Esophagus squamous epithelium (tissue), 5 donors: ENCODE measurements around the gene MTCL1. TPM values are rescaled to one million over a fixed set of nuclear protein-coding genes. Genes with fewer than 3 reads are reported as not detected.

Source experiments
- DNase-seq: peaks from one replicate; lab custom pipeline; 2025; lab: John Stamatoyannopoulos, UW
- H3K27ac ChIP-seq, 4 donors: fragments of 200-600 bp; sonication (generic); one replicate each; pipeline ENCODE4 v1.5.1; 2016 to 2019; ENCODE audit warnings: mild to moderate bottlenecking in 1 of 4
- H3K27me3 ChIP-seq, 4 donors: fragments of 200-600 bp; sonication (generic); 1 replicate in 3 of 4; 2 replicates in 1 of 4; pipeline versions ENCODE4 v1.5.1 to v1.6.0; 2017 to 2021; ENCODE audit warnings: antibody characterized with exemption in 1 of 4
- H3K36me3 ChIP-seq, 3 donors: fragments of 200-600 bp; sonication (generic); one replicate each; pipeline ENCODE4 v1.5.1; 2016 to 2019
- H3K4me1 ChIP-seq, 3 donors: fragments of 200-600 bp; sonication (generic); one replicate each; pipeline ENCODE4 v1.5.1; 2017 to 2019
- H3K4me3 ChIP-seq, 4 donors: fragments of 200-600 bp; sonication (generic); 1 replicate in 3 of 4; 2 replicates in 1 of 4; pipeline ENCODE4 v1.5.1; 2016 to 2019; ENCODE audit warnings: mild to moderate bottlenecking in 2 of 4, moderate library complexity in 1 of 4
- H3K9me3 ChIP-seq, 3 donors: fragments of 200-600 bp; sonication (generic); one replicate each; pipeline ENCODE4 v1.5.1; 2016 to 2019
- POLR2A ChIP-seq, 4 donors: fragments of 450-650 bp; IDR thresholded peaks; one replicate each; pipeline ENCODE4 v1.6.1; 2017; ENCODE audit warnings: antibody characterized with exemption in 4 of 4, mild to moderate bottlenecking in 4 of 4, moderate library complexity in 3 of 4
- WGBS, 2 donors: methylation state at CpG; one replicate each; pipeline ENCODE4 v1.1.5; 2018; 5-methylcytosine and 5-hydroxymethylcytosine counted together
- intact Hi-C: fragments of 100-400 bp; cut with DNase I; formaldehyde crosslinking; loops from one replicate; pipeline ENCODE4 v1.15.0; 2022
- total RNA-seq, 4 donors: library from RNA; depleted of rRNA; stranded (reverse); fragments of >200 nt; gene quantifications; one replicate each; pipeline ENCODE4 v1.1.0, GENCODE V29; 2016
- TF ChIP-seq, protein P1 (sequence below), 6 experiments: fragments of 450-650 bp in 4 of 6; fragments of 200-600 bp in 2 of 6; sonication (generic) in 2 of 6; IDR thresholded peaks; one replicate each; pipeline ENCODE4 v1.5.1; 2016 to 2019; ENCODE audit warnings: antibody characterized with exemption in 6 of 6, mild to moderate bottlenecking in 4 of 6, moderate library complexity in 4 of 6
- donor health status: DM: yes; HTN: yes; CAD: no.

MTCL1 gene
- total RNA-seq, 4 donors from 2014 or later = 6.5 to 16.4 (median 7.9) TPM

DNA sequence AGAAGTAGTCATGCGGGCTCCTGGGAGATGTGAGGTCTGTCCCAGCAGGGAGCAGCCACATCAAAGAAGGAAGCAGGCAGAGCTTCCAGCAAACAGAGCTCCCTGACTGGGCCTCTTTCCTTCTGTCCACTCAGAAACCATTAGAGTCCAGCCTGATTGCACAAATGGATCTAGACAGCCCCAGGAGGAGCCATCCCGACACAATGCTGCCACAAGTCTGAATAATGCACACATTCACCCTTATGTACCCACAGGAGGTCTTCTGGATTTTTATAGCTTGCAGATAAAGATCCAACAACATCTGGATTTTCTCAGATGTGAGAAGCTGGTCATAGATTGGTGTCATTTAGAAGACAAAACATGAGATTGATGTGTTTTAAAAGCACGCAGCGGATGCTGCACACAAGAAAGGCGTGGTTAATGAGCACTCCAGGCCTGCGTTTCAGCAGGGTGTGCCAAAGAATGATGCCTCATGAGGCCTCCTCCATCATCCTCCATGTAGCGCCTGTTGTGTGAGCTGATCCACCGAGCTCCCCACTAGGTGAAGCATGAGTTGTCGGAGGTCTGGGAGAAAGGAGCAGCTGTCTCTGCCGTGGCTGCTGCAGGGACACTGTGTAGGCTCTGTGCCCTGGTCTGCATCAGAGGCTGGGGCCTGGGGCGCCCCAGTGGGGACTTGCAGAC is 60.6 kb downstream of the MTCL1 start:
- no peak overlapping the region for H3K4me3 ChIP-seq
- intact Hi-C loops = no loop called here
- H3K27me3 ChIP-seq = no peaks in the 10 kb centered on the region
- WGBS, 2 donors = 69 to 73% methylated on average over 10 of the region's 11 CpGs
- TF ChIP-seq, protein P1, sequence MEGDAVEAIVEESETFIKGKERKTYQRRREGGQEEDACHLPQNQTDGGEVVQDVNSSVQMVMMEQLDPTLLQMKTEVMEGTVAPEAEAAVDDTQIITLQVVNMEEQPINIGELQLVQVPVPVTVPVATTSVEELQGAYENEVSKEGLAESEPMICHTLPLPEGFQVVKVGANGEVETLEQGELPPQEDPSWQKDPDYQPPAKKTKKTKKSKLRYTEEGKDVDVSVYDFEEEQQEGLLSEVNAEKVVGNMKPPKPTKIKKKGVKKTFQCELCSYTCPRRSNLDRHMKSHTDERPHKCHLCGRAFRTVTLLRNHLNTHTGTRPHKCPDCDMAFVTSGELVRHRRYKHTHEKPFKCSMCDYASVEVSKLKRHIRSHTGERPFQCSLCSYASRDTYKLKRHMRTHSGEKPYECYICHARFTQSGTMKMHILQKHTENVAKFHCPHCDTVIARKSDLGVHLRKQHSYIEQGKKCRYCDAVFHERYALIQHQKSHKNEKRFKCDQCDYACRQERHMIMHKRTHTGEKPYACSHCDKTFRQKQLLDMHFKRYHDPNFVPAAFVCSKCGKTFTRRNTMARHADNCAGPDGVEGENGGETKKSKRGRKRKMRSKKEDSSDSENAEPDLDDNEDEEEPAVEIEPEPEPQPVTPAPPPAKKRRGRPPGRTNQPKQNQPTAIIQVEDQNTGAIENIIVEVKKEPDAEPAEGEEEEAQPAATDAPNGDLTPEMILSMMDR (IDR thresholded peaks at IDR 0.05) = no peak
- no peak for TF ChIP-seq POLR2A (IDR thresholded peaks at IDR 0.05)
- H3K9me3 ChIP-seq = no peaks in the 10 kb centered on the region
- H3K36me3 ChIP-seq = peaks cover 0 to 10% (median 0%) of the 10 kb centered on the region in 3 donors
- peak overlapping the region in 3 of 4 donors; percentile 18 to 53 (median 44) for H3K27ac ChIP-seq
- peaks cover 0 to 14% (median 9%) of the 10 kb centered on the region in 3 donors for H3K4me1 ChIP-seq
- no peak for DNase-seq

DNA sequence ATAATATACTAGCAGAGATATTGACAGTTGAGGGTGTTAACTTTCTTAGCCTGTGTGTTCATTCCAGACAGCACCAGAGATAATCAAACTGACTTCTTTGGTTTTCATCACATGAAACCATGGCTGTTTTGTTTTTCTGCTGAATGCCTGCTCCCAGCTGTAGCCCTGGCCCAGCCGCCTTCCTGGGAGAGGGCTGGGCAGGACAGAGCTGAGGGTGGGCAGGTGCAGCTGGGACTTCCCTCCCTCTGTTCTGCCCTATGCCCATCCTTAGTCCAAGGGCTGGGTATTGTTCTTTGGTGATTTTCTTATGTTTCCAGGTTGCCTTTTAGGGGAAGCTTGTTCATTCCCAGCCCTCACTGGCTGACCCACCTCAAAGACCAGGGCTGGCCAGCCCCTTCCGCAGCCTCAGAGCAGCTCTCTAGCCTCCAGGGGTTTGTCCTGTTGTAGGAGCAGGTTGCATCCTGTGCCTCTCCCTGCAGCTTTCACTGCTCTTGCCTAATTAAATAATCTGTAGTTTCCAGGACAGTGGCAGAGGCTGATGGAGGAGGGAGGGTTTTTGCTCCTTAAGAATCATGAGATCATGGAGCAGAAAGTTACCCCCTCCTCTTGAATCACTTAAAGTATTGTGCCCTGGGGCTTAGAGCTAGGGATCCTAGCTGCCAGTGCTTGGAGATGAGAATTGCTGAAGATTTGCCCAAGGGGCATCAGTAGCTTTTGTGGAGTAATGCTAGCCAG is 61.4 kb downstream of the MTCL1 start:
- Histone ChIP-seq H3K36me3 (peaks cover 0 to 10% (median 0%) of the 10 kb centered on the region in 3 donors), H3K4me1 (peaks cover 0 to 16% (median 9%) of the 10 kb centered on the region in 3 donors), H3K9me3 (no peaks in the 10 kb centered on the region), H3K27ac (peak overlapping the region in 3 of 4 donors; percentile 18 to 53 (median 30)), H3K4me3 (no peak overlapping the region), H3K27me3 (no peaks in the 10 kb centered on the region)
- 71 to 80% methylated on average over 1 to 2 of the region's 2 CpGs for WGBS, 2 donors
- DNase-seq = no peak
- intact Hi-C loops = no loop called here
- no peak for TF ChIP-seq POLR2A (IDR thresholded peaks at IDR 0.05)
- TF ChIP-seq, protein P1 (IDR thresholded peaks at IDR 0.05) = no peak

DNA sequence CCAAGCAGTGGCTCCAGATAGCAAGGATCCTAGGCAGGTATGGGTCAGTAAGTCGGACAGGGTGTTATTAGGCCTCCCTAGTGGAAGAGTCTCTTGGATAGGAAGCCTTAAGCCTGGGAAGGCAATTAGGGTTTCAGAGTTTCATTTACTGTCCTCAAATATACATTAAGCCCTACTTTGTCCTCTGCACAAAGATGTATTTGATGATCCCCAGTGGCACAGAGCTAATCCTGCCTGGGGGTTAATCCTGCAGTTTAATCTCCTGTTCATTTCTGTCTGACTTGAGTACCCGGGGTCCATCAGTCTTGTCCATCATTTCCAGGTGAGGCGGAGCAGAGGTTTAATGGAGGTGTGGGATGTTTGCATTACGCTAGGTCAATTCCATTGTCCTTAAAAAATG is 62.0 kb downstream of the MTCL1 start:
- peaks cover 0 to 19% (median 9%) of the 10 kb centered on the region in 3 donors for H3K4me1 ChIP-seq
- no peaks in the 10 kb centered on the region for H3K9me3 ChIP-seq
- H3K27me3 ChIP-seq = no peaks in the 10 kb centered on the region
- H3K27ac ChIP-seq = peak overlapping the region in 2 of 4 donors; percentile 30 to 53
- H3K4me3 ChIP-seq = no peak overlapping the region
- TF ChIP-seq, protein P1 (IDR thresholded peaks at IDR 0.05) = no peak
- peaks cover 0 to 4% (median 0%) of the 10 kb centered on the region in 3 donors for H3K36me3 ChIP-seq
- intact Hi-C loops = no loop called here
- 80 to 90% methylated on average over 4 of the region's 4 CpGs for WGBS, 2 donors
- no peak for DNase-seq

DNA sequence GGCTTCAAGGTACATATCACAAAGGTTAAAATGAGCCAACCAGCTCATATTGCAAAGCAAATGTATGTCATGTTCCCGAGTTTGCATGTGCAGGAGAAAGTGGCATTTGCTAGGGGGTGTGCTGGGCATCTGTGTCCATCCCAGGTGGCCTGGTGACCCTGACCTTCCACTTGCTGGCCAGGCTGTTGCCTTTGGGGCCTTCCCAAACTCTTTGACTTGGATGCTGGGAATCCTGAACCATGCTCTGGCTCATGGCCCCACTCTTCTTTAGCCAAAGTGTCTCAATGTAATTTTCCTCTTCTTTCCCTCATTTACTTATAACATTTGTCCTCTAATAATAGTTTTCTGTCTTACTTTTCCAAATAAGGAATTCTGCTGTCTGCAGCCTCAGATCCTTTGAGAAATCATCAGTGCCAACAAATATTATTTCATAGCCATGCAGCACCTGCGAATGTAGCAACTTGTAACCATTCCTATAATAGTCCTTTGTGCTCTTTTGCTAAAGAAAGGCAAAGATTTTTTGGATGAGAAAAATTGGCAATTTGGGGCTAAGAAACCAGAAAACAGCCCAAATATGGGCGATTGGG is 64.2 kb downstream of the MTCL1 start:
- H3K9me3 ChIP-seq = no peaks in the 10 kb centered on the region
- H3K27me3 ChIP-seq = no peaks in the 10 kb centered on the region
- H3K36me3 ChIP-seq = no peaks in the 10 kb centered on the region
- no peak overlapping the region for H3K4me3 ChIP-seq
- WGBS, 2 donors = 77 to 86% methylated on average over 3 of the region's 3 CpGs
- no peak for TF ChIP-seq POLR2A (IDR thresholded peaks at IDR 0.05)
- TF ChIP-seq, protein P1 (IDR thresholded peaks at IDR 0.05) = no peak
- H3K27ac ChIP-seq = no peak overlapping the region
- H3K4me1 ChIP-seq = peaks cover 0 to 22% (median 9%) of the 10 kb centered on the region in 3 donors
- DNase-seq = no peak
- intact Hi-C loops = no loop called here

DNA sequence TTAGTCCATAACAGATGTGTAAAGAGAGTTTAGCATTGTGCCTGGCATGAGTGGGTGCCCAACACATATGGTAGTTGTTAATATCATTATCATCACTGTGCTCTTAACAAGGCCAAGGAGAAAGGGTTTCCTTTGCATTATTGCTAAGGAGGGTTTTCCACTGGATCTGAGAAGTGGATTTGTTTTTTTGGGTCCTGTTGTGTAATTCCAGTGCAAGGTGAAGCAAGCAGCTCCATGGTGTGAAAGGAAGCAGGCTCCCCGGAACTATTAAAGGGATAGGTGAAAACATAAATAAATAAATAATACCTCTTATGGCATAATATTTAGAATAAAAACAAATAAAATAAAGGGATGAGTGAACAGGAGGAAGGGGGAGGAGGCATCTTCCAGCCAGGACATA is 65.3 kb downstream of the MTCL1 start:
- TF ChIP-seq, protein P1 (IDR thresholded peaks at IDR 0.05) = no peak
- no peak for TF ChIP-seq POLR2A (IDR thresholded peaks at IDR 0.05)
- no peak overlapping the region for H3K27ac ChIP-seq
- no peaks in the 10 kb centered on the region for H3K9me3 ChIP-seq
- 55 to 69% methylated on average over 1 of the region's 1 CpG for WGBS, 2 donors
- H3K4me3 ChIP-seq = no peak overlapping the region
- DNase-seq = no peak
- no peaks in the 10 kb centered on the region for H3K36me3 ChIP-seq
- peaks cover 0 to 30% (median 9%) of the 10 kb centered on the region in 3 donors for H3K4me1 ChIP-seq
- no peaks in the 10 kb centered on the region for H3K27me3 ChIP-seq
- intact Hi-C loops = no loop called here
